ENCODE data around the gene PDE4D. TPM values are rescaled to one million over a fixed set of nuclear protein-coding genes. Genes with fewer than 3 reads are reported as not detected.

Gene PDE4D
- total and polyA plus RNA-seq, 8 donors = 1.5 to 7.1 (median 3.1) TPM

DNA sequence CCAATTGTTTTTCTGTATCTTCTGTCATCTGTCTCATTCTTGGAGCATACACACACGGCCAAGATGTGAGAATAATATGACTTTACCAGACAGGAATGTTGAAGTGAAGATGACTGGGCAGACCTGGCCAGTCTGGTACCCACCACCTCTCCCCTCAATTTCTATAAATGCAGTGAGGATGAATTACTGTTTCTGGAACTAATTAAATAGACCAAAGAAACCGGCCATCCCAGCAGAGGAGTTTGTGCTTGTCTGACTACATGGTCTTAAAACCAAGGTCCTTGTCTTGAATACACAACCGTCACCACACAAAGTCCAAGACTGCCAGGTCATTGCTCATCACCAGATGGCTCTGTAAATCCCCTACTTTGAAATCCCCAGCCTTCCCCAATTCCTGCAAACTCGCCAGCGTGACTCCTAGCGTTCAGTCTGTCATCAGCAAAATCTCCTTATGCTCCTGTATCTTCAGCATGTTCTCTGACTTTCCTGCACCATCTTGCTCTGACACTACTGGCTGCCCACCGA lies 147.2 kb downstream of the PDE4D start:
- no peak for FAIRE-seq
- TF ChIP-seq, protein P1, sequence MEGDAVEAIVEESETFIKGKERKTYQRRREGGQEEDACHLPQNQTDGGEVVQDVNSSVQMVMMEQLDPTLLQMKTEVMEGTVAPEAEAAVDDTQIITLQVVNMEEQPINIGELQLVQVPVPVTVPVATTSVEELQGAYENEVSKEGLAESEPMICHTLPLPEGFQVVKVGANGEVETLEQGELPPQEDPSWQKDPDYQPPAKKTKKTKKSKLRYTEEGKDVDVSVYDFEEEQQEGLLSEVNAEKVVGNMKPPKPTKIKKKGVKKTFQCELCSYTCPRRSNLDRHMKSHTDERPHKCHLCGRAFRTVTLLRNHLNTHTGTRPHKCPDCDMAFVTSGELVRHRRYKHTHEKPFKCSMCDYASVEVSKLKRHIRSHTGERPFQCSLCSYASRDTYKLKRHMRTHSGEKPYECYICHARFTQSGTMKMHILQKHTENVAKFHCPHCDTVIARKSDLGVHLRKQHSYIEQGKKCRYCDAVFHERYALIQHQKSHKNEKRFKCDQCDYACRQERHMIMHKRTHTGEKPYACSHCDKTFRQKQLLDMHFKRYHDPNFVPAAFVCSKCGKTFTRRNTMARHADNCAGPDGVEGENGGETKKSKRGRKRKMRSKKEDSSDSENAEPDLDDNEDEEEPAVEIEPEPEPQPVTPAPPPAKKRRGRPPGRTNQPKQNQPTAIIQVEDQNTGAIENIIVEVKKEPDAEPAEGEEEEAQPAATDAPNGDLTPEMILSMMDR (IDR thresholded peaks at IDR 0.05) = no peak

DNA sequence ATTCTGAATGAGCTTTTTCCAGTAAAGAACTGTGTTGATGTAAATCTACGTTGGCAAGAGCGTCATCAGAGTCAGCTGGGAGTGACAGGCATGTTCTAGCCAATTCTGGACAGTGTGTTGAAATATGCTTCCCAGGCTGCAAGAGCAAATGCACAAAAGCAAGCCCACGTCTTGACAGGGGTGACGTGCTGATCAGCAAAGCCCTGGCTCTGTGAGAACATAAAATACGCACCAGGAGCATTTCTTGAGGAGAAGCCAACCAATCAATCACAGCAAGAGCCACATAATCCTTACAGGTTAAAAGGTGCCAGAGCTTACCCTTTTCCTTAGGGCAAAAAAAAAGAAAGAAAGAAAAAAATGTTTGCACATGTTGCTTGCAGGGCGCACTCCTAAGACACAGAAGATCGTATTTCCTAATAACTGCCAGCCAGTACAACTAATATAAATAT lies 148.1 kb downstream of the PDE4D start:
- H3K4me1 ChIP-seq = peaks cover 0 to 11% (median 7%) of the 10 kb centered on the region in 3 donors
- DNase-seq (peak in 4 of 6 donors; percentile 33 to 86 (median 56)), FAIRE-seq (peak; percentile 56), ATAC-seq (peak; percentile 94 to 97 (median 96))
- intact Hi-C loops (cut with DNase I) = no loop called here
- H3K9me3 ChIP-seq = no peaks in the 10 kb centered on the region
- H3K4me3 ChIP-seq = no peak overlapping the region
- no peaks in the 10 kb centered on the region for H3K36me3 ChIP-seq
- 25 to 28% methylated on average over 7 of the region's 7 CpGs for WGBS, 2 donors
- peak overlapping the region in 1 of 4 donors; percentile 84 for H3K27ac ChIP-seq
- H3K27me3 ChIP-seq = no peaks in the 10 kb centered on the region
- TF ChIP-seq, protein P1 (IDR thresholded peaks at IDR 0.05) = no peak

More for the DNA sequence above, 147.2 kb downstream of the PDE4D start:
- H3K9me3 ChIP-seq = no peaks in the 10 kb centered on the region
- 84 to 88% methylated on average over 7 of the region's 7 CpGs for WGBS, 2 donors
- no peaks in the 10 kb centered on the region for H3K27me3 ChIP-seq
- peak overlapping the region in 1 of 4 donors; percentile 84 for H3K27ac ChIP-seq
- H3K4me3 ChIP-seq = no peak overlapping the region
- H3K4me1 ChIP-seq = peaks cover 0 to 11% (median 7%) of the 10 kb centered on the region in 3 donors
- no peak for ATAC-seq
- H3K36me3 ChIP-seq = no peaks in the 10 kb centered on the region
- DNase-seq = no peak
- intact Hi-C loops (cut with DNase I) = no loop called here

DNA sequence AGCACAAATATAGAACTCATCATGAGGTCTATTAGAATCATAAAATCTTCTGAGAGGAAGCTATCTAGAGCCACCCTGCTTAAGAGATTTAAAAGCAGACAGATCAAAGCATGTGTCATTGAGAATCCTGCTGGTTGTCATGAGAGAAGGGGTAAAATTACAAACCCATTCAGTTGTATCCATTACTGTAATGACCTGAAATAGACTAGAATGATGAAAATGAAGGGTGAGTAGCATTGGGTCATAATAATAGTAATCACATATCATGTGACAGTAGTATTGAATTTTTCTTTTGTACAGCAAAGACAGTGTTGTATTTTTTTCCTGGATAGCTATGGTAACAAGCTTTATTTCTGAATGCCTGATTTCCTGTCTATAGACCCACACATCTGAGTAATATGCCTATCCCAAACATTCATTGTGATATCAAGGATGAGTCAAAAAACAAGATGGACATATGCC lies 149.0 kb downstream of the PDE4D start:
- TF ChIP-seq, protein P1 (IDR thresholded peaks at IDR 0.05) = no peak
- peak in 3 of 4 donors; percentile 36 to 54 (median 44) for ATAC-seq
- peak overlapping the region in 2 of 4 donors; percentile 36 to 84 for H3K27ac ChIP-seq
- H3K4me1 ChIP-seq = peaks cover 0 to 11% (median 7%) of the 10 kb centered on the region in 3 donors
- H3K27me3 ChIP-seq = no peaks in the 10 kb centered on the region
- H3K36me3 ChIP-seq = no peaks in the 10 kb centered on the region
- intact Hi-C loops (cut with DNase I) = no loop called here
- H3K9me3 ChIP-seq = no peaks in the 10 kb centered on the region
- no peak for FAIRE-seq
- no peak for DNase-seq
- no peak overlapping the region for H3K4me3 ChIP-seq

- TF ChIP-seq, protein P1 (IDR thresholded peaks at IDR 0.05) = no peak
- peaks cover 0 to 11% (median 7%) of the 10 kb centered on the region in 3 donors for H3K4me1 ChIP-seq
- no peak overlapping the region for H3K27ac ChIP-seq
- 78 to 83% methylated on average over 3 of the region's 3 CpGs for WGBS, 2 donors
- intact Hi-C loops (cut with DNase I) = no loop called here
- no peaks in the 10 kb centered on the region for H3K9me3 ChIP-seq
- DNase-seq (no peak), ATAC-seq (no peak), FAIRE-seq (no peak)
- no peaks in the 10 kb centered on the region for H3K36me3 ChIP-seq
- H3K4me3 ChIP-seq = no peak overlapping the region
- no peaks in the 10 kb centered on the region for H3K27me3 ChIP-seq
Observed at GRCh38 chr5:59741599-59741998, 151.9 kb downstream of the PDE4D start.

DNA sequence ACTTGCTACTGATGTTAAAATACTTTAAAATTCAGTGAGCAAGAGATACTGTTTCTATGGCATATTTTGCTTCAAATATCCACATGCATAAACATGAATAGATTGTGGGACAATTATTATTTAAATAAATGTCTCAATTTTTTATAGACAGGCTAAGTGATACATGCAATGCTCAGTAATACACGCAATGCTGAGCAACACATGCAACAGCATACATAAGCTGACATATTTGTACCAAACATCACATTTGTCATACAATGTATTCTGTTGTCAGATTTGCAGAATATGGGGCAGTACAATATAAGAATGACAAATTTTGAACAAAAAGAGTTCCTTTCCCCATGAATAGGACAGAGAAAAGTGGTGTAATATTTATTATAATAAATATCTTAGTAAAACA lies 155.5 kb downstream of the PDE4D start:
- intact Hi-C loops (cut with DNase I) = no loop called here
- TF ChIP-seq, protein P1 (IDR thresholded peaks at IDR 0.05) = no peak
- WGBS, 2 donors = 88 to 98% methylated on average over 1 of the region's 1 CpG

More for the DNA sequence above, 155.5 kb downstream of the PDE4D start:
- H3K27ac ChIP-seq = no peak overlapping the region
- DNase-seq (no peak), ATAC-seq (no peak), FAIRE-seq (no peak)
- H3K9me3 ChIP-seq = no peaks in the 10 kb centered on the region
- H3K4me3 ChIP-seq = no peak overlapping the region
- H3K4me1 ChIP-seq = no peaks in the 10 kb centered on the region
- no peaks in the 10 kb centered on the region for H3K36me3 ChIP-seq
- no peaks in the 10 kb centered on the region for H3K27me3 ChIP-seq

Data from pancreas (tissue), 10 donors.